Body of pancreas (tissue), 4 donors: Measurements from ENCODE around the gene IFITM5. TPM values are rescaled to one million over a fixed set of nuclear protein-coding genes. Genes with fewer than 3 reads are reported as not detected.

Source experiments
- ATAC-seq: fragments of 150-250 bp; one replicate; pipeline ENCODE4 v1.9.1; 2016
- DNase-seq, 4 donors: peaks; one replicate each; pipeline ENCODE4 v3.0.0-alpha.2; 2019
- H3K27ac ChIP-seq, 4 donors: fragments of 200-600 bp; sonication (generic); 1 replicate in 3 of 4; 2 replicates in 1 of 4; pipeline versions ENCODE4 v1.5.1 to v1.6.1; 2016 to 2019; ENCODE audit warnings: mild to moderate bottlenecking in 1 of 4, mixed read lengths in 1 of 4, moderate library complexity in 1 of 4
- H3K27me3 ChIP-seq, 2 donors: fragments of 200-600 bp; sonication (generic); one replicate each; pipeline ENCODE4 v1.6.0; 2016; ENCODE audit warnings: mild to moderate bottlenecking in 1 of 2
- H3K36me3 ChIP-seq, 2 donors: fragments of 200-600 bp; sonication (generic); replicated peaks in 1 of 2; 2 replicates each; pipeline ENCODE4 v1.5.1; 2016; ENCODE audit warnings: low read depth in 2 of 2; ENCODE audit not compliant: insufficient read depth in 1 of 2
- H3K4me1 ChIP-seq: fragments of 200-600 bp; sonication (generic); one replicate; pipeline ENCODE4 v1.6.0; 2016
- H3K4me3 ChIP-seq, 2 donors: fragments of 200-600 bp; sonication (generic); 1 replicate in 1 of 2; 2 replicates in 1 of 2; pipeline ENCODE4 v1.5.1; 2016 to 2019
- H3K9me3 ChIP-seq, 3 donors: fragments of 200-600 bp; sonication (generic); 1 replicate in 2 of 3; 2 replicates in 1 of 3; pipeline ENCODE4 v1.5.1; 2016
- POLR2A ChIP-seq, 3 donors: fragments of 450-650 bp; IDR thresholded peaks; one replicate each; pipeline ENCODE4 v1.6.1; 2016; ENCODE audit warnings: antibody characterized with exemption in 3 of 3, mild to moderate bottlenecking in 2 of 3
- WGBS, 2 donors: methylation state at CpG; one replicate each; pipeline ENCODE4 v1.1.5; 2017; 5-methylcytosine and 5-hydroxymethylcytosine counted together
- intact Hi-C: fragments of 100-400 bp; cut with DNase I; formaldehyde crosslinking; loops from one replicate; pipeline ENCODE4 v1.15.1; 2023
- total RNA-seq, 2 donors: library from RNA; depleted of rRNA; stranded (reverse); fragments of >200 nt; gene quantifications; one replicate each; pipeline ENCODE4 v1.1.0, GENCODE V29; 2016
- TF ChIP-seq, protein P1 (sequence below), 7 experiments: fragments of 450-650 bp in 4 of 7; fragments of 200-600 bp in 3 of 7; sonication (generic) in 3 of 7; IDR thresholded peaks; one replicate each; pipeline ENCODE4 v1.5.1; 2016 to 2019; ENCODE audit warnings: antibody characterized with exemption in 7 of 7

IFITM5 gene
- total RNA-seq, 2 donors from 2014 or later, result not detected

GRCh38 chr11:272931-273198 lies 26.5 kb downstream of the IFITM5 start:
- ATAC-seq (no peak), DNase-seq (no peak)
- Histone ChIP-seq H3K36me3 (no peaks in the 10 kb centered on the region), H3K4me1 (no peaks in the 10 kb centered on the region), H3K27ac (no peak overlapping the region), H3K9me3 (no peaks in the 10 kb centered on the region), H3K27me3 (no peaks in the 10 kb centered on the region), H3K4me3 (no peak overlapping the region)
- intact Hi-C loops, result no loop called here
- TF ChIP-seq, protein P1, sequence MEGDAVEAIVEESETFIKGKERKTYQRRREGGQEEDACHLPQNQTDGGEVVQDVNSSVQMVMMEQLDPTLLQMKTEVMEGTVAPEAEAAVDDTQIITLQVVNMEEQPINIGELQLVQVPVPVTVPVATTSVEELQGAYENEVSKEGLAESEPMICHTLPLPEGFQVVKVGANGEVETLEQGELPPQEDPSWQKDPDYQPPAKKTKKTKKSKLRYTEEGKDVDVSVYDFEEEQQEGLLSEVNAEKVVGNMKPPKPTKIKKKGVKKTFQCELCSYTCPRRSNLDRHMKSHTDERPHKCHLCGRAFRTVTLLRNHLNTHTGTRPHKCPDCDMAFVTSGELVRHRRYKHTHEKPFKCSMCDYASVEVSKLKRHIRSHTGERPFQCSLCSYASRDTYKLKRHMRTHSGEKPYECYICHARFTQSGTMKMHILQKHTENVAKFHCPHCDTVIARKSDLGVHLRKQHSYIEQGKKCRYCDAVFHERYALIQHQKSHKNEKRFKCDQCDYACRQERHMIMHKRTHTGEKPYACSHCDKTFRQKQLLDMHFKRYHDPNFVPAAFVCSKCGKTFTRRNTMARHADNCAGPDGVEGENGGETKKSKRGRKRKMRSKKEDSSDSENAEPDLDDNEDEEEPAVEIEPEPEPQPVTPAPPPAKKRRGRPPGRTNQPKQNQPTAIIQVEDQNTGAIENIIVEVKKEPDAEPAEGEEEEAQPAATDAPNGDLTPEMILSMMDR (IDR thresholded peaks at IDR 0.05), result no peak
- TF ChIP-seq POLR2A (IDR thresholded peaks at IDR 0.05), result no peak
- WGBS, 2 donors, result 81 to 84% methylated on average over 6 of the region's 6 CpGs

DNA sequence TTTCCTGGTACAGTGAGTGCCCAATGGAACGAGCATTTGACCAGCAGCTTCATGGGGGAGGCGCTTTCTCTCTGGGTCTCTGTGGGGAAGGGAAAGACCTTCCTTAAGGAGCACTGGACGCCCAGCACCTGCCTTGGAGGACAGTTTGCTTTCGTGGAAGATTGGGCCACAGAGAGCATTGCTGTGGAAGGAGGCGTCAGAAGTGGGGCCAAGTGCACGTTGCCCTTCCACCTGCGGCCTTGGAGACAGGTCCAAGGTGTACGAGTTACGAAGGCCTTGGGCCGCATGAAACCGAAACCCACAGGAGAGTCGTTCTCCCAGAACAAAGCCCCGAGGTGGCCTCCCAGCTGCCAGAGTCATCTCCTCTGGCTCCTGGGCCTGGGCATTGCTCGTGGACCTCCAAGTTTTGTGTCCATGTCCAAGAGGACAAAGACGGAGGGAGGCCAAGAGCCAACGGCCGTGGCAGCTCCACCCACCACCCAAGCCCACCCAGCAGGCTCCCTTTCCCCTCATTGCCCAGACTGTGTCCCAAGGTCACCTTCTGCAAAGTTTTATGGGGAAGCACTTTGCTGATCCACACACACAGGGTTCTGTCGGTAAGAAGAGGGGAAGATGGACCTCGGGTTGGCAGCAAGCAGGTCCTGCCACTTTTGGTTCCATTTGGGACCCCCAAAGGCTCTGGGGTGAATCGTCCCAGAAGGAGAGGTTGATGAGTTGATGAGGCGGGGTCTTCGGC lies 27.0 kb downstream of the IFITM5 start:
- no peak overlapping the region for H3K4me3 ChIP-seq
- no peaks in the 10 kb centered on the region for H3K27me3 ChIP-seq
- intact Hi-C loops, result no loop called here
- TF ChIP-seq, protein P1 (IDR thresholded peaks at IDR 0.05), result no peak
- no peaks in the 10 kb centered on the region for H3K9me3 ChIP-seq
- 87% methylated on average over 16 to 22 of the region's 22 CpGs for WGBS, 2 donors
- ATAC-seq, result no peak
- no peaks in the 10 kb centered on the region for H3K4me1 ChIP-seq
- no peak overlapping the region for H3K27ac ChIP-seq
- H3K36me3 ChIP-seq, result no peaks in the 10 kb centered on the region
- no peak for DNase-seq

DNA sequence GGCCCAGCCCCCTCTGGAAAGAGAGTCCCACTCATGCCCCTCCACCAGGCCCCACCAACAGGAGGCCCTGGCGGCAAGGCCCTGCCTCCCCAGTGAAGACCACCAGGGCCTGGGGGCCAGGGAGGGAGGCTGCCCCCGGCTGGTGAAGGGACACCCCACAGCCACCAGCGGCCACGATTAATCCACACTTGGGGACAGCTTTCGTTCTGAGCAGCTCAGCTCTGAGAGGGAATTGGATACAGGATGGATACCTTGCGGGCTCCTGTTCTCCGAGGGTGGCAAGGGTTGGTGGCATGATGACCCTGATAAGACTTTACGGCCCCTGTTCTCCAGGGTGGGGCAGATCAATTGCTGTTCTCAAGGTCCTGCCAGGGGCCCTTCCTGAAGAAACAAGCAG lies 28.0 kb downstream of the IFITM5 start:
- Histone ChIP-seq H3K4me1 (no peaks in the 10 kb centered on the region), H3K27me3 (no peaks in the 10 kb centered on the region), H3K9me3 (no peaks in the 10 kb centered on the region), H3K36me3 (no peaks in the 10 kb centered on the region), H3K27ac (no peak overlapping the region), H3K4me3 (no peak overlapping the region)
- DNase-seq (no peak), ATAC-seq (no peak)
- 13 to 70% methylated on average over 1 to 8 of the region's 8 CpGs for WGBS, 2 donors
- TF ChIP-seq POLR2A (IDR thresholded peaks at IDR 0.05), result no peak
- TF ChIP-seq, protein P1 (IDR thresholded peaks at IDR 0.05), result no peak
- intact Hi-C loops, result no loop called here

DNA sequence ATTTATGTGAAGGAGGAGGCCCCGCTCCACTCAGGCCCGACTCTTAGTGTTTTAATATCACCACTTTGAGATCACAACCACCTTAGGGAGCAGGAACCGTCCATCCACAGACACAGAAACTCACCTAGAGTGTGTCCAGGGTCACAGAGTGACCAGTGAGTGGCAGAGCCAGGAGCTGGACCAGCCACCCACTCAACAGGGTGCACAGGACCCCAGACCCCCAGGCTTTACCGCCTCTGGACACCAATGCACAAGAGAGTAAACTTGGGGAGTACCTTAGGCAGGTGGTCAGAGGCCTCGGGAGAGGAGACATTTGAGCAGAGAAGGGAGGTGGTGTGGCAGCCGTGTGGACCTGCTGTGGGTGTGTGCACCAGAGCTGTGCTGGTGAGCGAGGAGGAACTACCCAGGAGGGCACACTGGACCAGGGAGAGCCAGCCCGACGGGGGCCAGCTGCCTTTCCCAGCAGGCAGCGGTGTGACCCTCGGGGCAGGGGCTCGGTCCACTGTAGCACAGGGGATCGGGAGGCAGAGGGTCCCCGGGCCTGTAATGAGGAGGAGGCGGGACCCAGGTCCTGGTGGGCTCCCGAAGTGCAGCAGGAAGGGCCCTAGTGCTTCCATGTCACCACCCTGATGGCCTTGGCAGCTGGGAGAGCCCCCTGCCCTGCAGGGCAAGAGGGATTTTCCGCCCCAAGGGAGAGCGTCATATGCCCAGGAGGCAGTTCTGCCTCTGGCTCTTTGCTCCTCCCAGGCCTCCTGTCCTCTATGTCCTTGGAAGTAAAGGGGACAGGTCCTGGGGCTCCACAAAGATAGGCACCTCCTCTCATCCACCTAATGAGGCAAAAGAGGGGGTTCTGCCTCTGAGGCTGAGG lies 28.6 kb downstream of the IFITM5 start:
- intact Hi-C loops, result no loop called here
- DNase-seq (no peak), ATAC-seq (no peak)
- no peak for TF ChIP-seq POLR2A (IDR thresholded peaks at IDR 0.05)
- TF ChIP-seq, protein P1 (IDR thresholded peaks at IDR 0.05), result no peak
- Histone ChIP-seq H3K27ac (no peak overlapping the region), H3K36me3 (no peaks in the 10 kb centered on the region), H3K4me1 (no peaks in the 10 kb centered on the region), H3K9me3 (no peaks in the 10 kb centered on the region), H3K4me3 (no peak overlapping the region), H3K27me3 (no peaks in the 10 kb centered on the region)
- 71 to 81% methylated on average over 11 to 18 of the region's 18 CpGs for WGBS, 2 donors
